Fibroblast of skin of scalp (primary cell): ENCODE results near the gene UBASH3B.

Experiments
- DNase-seq: peaks from one replicate; pipeline ENCODE4 v3.0.0-alpha.2; 2013

UBASH3B gene

DNA sequence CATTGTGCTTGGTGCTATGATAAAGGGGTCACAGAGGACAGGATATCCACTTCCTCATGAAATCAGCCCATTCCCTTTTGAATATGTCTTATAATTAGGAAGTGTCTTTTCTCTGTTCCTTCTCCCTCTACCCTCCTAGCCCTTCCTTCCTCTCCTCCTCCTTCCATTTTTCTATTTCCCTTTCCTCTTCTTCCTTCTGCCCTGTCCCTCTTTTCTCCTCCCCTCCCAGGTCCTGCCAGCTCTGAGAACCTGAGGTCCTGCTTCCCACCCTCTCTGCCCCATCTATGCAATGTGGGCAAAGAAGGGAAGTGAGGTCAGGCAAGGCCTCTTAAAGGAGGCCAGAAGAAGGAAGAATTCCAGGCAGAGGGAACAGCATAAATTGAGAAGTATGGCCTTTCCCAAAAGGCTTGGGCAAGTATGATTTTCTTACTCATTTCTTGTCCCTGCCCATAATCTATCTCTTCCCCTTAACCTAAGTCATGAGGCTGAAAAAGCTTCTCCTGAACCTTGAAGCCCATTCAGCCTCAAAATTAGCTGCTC, 7.7 kb upstream of the UBASH3B start:
- DNase-seq, result no peak

DNA sequence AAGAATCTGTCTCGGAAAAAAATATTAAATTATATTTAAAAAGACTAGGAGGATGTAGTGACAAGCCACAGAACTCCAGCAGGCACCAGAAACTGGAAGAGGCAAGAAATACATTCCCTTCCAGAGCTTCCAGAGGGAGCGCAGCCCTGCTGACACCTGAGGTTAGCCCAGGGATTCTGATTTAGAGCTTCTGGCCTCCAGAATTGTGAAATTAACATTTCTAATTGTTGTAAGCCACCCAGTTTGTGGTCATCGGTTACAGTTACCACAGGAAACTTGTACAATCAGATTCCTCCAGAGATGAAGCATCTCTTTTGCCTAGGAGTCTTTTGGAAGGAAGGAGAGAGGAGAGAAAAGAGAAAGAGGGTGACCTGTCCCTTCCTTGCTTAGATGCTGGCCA, 6.4 kb upstream of the UBASH3B start:
- no peak for DNase-seq

DNA sequence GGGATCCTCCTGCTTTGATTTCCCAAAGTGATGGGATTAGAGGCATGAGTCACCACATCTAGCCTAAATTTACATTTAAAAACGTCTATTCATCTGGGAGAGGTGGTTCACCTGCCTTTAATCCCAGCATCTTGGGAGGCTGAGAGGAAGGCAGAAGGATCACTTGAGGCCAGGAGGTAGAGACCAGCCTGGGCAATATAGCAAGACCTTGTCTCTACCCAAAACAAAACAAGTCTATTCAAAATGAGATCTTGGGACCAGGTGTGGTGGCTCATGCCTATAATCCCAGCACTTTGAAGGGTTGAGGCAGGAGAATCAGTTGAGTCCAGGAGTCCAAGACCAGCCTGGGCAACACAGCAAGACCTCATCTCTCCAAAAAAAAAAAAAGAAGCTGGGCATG, 4.9 kb upstream of the UBASH3B start:
- DNase-seq, result no peak

DNA sequence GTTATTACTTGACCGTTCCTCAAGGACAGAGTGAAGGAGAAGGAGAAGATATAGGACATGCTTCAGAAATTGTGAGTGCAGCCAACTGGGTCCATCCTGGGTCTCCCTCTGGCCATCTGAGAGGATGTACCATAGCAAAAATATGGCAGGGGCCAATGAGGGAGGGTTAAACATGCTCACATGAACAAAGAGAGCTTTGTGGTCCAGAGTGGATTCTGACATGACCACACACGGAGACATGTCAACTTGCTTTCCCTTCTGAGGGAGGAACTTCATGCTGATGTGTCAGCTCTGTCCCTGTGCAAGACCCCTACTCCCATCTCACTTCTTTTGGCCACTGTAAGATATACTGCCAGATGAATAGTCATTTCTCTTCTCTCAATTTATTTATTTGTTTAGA, 3.0 kb upstream of the UBASH3B start:
- no peak for DNase-seq

DNA sequence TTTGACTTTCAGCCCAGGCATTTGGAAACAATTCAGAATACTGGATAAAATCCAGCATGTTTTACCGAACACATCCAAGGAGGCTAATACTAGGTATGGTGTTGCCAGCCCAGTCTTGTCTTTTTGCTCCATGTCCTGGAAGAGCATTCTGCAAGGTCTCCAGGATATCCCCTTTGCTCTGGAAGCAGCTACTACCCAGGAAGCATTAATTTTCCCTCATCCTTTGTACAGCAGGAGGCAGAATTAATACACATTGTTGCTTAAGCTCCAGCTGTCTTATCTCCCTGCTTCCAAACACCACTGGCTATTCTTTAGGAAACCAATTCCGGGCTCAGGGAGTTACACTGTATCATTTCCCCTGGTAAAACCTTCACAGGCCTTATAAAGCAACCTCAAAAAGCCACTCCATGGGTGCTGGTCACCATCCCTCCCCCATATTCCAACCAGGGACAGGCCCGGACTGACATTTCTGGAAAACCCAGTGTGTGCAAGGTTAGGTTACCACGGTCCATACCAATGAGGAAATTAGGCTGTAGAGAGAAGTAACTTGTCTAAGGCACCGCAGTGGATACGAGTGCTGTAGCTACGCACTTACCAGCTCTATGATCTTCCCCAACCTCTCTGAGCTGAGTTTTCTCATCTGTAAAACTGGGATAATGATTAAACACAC, 1.5 kb upstream of the UBASH3B start:
- no peak for DNase-seq

DNA sequence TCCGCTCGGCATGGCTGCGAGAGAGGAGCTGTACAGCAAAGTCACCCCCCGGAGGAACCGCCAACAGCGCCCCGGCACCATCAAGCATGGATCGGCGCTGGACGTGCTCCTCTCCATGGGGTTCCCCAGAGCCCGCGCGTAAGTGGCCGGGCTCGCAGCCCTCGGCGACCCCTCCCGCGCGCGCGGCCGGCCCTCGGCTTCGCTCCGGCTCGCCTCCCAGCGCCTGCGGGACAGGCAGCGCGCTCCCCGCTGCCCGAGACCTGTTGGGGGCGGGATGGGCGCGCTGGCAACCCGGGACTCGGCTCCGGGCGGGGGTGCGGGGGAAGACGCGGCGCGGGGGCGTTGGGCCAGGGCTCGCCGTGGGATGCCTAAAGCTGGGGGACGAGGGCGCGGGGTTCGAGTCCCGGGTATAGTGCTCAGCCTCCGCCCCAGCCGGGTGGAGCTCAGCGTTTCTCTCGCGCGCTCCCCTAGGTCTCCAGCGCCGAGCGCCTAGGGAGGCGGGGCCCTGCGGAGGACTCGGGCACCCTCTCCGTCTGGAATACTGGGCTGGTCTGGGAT, 630 bp downstream of the UBASH3B start:
- DNase-seq, result peak; percentile 64

DNA sequence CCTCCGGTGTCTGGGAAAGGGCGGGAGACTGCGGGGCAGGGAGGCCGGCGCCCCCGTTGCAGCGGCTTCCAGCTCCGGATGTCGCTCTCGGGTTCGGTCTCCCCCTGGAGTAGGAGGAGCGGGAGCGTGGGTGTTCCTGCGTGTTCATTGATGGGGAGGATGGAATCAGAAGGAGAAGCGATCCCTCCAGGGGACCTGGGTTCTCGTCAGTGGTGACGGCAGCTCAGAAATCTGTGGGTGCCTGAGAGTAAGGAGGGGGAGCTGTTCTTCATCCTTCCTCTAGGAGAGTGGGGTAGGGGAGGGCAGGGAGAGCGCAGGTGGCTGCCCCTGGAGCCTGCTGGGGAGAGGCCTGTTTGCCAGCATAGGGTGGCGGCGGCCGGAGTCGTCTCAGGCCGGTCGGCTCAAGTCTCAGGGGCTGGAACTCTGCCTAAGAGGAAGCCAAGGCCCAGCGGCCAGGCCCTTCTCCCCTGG, 1.1 kb downstream of the UBASH3B start:
- no peak for DNase-seq

DNA sequence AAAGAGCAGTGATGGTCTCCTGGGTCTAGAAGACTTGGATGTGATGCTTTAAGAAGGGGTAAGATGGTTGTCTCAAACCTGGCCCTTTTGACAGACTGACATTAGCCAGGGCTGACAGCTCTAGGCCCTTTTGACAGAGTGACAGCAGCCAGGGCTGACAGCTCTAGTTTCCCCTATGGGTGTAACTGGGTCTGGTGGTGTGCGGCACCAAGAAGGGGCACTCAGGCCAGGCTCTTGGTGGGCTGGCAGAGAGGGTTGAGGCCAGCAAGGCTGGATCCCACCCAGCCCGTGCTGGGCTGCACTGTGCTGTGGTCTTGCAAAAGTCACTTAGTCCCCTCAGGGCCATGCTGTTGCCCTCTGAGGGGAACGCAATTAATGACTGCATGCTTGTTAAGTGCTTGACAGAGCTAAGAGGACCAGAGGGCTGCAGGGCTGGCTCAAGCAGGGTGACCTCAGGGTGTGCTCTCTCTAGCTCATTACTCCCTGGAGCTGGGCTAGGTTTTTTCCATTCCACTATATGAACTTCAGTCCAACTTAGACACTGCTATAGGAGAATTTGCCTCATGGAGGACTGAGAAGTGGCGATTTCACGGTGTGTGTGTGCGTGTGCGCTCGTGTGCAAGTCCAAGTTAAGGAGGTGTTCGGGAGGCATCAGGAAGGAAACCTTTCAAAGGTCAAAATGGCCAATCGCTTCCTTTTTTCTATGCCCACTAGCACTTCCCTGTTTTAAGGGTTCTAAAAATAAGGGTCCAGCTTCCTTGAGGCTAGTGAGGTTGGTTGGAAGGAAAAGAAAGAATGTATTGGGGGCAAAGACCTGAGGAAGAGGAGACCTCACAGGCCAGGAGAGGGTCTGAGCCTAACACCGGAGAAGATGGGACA, 4.4 kb downstream of the UBASH3B start:
- no peak for DNase-seq

DNA sequence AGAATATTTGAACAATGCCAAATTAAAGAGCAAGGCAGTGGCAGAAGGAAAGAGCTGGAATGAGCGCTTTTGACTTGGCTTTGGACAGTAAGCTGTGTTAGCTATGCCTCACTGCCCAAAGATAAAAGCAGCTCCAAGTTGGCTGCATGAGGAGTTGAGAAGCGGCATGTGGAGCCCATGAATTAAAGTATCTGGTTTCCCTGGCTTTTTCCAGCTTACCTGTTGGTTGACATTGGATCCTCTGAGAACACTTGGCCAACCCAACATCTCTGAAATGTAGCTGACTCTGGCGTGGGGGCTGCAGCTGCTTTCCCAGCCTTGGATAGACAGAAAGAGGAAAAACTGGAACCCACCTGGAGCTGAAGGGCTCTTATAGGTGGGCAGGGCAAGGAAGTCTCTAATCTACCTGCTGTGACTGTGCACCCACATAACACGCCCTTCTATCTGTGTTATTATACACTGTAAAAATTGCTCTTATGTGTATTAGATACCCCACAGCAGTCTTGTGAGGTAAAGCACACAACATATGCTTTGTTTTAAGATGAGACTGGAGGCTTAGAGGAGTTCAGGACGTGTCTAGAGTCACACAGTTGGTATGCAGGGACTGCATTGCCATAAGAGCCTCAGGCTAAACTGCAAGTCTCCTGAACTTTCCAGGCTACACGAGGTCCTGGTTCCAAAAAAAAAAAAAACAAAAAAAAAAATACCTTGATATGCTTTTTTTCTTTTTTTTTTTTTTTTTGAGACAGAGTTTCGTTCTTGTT, 5.8 kb downstream of the UBASH3B start:
- DNase-seq, result peak; percentile 88

DNA sequence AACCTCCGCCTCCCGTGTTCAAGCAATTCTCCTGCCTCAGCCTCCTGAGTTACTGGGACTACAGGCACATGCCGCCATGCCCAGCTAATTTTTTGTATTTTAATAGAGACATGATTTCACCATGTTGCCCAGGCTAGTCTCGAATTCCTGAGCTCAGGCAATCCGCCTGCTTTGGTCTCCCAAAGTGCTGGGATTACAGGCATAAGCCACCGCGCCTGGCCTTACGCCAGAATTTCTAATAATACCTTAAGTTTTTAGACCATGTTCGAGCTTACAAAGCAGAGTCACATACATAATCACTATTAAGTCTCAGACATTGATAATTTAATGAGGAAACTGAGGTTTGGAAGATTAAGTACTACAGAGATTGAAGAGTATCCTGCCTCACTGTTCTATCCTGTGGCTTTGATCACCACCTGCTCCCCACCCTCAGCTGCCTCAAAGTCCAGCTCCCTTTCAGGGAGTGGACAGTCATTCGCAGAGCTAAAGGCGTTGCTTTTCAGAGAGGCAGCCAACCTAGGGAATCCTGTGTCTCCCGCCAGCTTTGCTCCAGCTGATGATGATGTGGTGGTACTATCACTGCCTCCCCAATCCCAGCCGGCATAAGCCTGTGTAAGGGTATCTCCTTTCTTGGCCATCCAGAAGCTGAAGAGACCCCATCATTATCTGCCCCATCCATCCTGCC, 7.7 kb downstream of the UBASH3B start:
- DNase-seq, result no peak

DNA sequence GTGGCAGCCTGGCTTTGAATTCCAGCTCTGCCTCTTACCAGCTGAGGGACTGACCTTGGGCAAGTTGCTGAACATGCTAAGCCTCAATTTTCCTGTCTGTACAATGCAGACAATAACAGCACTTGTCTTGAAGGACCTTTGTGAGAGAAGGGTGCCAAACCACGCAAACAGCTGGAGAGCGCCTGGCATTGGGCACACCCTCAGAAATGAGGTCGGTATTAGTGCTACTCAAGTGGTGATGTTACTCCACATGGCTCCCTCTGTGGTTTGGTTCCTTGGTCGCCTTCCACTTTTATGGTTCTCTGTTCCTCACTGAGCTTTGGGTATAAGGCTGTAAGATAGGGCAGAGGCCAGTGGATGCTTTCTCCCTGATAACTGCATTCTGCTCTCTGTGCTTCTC, 8.2 kb downstream of the UBASH3B start:
- DNase-seq, result peak; percentile 48

DNA sequence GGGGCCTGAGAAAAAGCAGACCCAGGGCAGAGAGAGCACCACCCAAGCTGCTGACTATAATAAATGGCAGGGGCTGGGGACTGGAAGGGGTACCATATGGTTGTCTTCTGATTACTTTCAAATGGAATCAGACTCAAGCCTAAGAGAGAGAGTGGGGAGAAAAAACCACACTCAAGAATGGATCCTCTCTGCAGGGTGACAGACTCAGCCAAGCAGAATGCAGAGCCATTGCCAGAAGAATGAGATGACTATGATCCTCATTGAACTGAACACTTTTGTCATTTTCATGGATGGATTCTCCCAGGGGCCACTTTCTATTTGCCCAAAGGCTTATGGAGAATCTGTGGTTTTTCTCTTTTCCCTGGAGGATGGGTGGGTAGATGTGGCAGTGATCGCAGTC, 8.7 kb downstream of the UBASH3B start:
- DNase-seq, result peak; percentile 79

DNA sequence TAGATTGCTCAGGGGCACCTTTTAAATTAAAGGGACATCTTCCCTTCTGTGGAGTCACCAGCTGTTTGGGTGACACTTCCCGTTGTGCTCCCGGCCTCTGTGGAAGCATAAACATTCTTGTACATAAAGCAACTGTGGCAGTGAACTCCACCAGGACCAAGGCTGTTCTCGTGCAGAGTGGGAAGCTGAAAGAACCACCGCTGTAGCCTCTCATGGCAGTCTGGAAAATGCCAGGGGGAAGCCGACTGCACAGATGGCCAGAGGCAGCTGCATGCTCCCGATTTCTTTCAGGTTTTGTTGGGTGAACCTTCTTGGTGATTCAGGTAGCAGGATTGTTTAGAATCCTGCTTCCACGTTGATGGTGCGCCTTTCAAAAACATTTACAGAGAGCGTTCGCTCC, 10.3 kb downstream of the UBASH3B start:
- DNase-seq, result no peak

DNA sequence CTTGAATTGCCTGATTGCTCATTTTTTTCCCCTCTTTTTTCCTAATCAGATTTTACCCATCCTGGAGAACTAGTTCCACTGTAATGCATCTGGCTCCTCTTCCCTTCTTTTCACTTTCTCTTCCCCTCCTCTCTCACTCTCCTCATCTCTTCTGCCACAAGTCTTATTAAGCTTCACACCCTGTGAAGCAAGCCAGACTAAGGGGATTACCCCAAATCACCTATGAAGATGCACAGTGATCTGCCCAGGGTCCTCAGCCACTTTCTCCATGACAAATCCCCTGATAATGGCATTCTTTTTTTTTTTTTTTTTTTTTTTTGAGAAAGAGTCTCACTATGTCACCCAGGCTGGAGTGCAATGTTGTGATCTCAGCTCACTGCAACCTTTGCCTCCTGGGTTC, 11.2 kb downstream of the UBASH3B start:
- no peak for DNase-seq

DNA sequence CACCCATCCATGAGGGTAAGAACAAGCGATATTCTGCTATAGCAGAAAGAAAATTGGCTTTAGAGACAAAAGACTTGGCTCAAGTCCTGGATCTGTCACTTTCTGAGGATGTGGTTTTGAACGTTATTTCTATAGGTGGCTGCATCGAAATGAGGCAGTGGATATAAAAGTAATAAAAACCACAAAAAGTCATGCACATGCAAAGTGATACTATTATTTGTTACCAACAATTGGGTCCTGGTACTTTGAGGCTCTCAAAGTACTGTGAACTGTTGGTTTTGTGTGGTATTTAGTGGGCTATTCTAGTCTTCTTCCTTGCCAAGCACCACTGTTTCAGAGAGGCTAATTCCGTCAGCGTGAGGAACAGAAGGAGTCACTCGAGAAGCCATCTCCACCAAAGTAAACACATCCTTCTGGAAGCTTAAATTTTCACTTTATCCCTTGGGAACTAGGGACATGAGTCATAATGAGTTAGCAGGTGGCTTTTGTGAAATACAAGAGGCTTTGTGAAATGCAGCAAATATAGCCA, 13.1 kb downstream of the UBASH3B start:
- peak; percentile 86 for DNase-seq

DNA sequence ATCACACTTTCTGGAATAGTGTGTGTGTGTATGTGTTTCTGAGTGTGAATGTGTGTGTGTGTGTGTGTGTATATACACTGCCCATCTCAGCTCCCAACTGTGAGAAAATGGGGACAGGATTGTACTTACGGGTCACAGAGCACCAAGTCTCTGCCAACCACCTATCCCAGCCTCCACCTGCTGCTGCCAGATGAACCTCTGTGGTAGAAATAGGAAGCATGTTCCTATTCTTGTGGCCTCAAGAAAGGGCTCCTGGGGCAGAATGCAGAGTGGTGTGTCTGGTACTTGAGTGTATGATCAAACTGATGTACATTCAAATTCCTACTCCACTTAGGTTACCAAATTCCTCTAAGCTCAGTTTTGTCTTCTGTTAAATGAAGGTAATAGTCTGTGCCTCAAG, 14.6 kb downstream of the UBASH3B start:
- DNase-seq, result no peak

DNA sequence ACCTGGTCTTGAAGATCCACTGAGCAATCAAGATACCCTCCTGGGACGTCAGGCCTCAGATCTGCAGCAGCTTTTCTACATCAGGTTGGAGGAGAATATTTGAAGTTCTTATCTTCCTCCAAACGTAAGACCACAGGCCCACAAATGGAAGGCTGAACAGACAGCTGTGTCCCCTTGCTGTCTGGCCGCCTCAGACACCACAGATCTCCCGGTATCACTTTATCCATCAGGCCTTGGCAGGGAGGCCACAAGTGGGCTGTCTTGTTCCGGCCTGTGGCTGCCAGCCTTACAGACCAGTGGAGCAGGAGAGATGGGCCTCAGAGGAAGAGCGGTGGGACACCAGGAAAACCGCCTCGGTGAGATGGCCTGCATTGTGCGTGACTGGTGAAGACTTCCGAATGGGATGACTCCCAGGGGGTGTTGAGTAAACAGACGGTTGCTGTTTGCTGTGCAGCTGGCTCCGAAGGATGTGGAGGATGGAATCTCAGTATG, 15.9 kb downstream of the UBASH3B start:
- peak; percentile 64 for DNase-seq

DNA sequence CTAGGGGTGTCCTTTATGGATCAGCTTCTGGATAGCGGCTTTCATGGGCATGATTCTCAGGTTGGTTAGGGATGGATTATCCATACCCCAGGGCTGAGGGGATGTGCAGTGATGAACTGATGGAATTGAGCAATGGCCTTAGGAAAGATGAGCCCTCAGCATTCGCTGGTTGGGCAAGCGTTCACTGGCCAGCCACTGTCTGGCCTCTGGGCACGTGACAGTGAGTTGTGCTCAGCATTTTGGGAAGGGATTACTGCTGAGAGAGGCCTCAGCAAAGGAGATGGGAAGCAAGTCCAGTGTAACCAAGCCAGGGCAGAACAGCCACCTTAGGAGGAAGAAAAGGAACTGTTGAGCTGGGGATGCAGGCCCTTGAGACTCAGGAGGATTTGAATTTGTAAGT, 17.4 kb downstream of the UBASH3B start:
- no peak for DNase-seq

DNA sequence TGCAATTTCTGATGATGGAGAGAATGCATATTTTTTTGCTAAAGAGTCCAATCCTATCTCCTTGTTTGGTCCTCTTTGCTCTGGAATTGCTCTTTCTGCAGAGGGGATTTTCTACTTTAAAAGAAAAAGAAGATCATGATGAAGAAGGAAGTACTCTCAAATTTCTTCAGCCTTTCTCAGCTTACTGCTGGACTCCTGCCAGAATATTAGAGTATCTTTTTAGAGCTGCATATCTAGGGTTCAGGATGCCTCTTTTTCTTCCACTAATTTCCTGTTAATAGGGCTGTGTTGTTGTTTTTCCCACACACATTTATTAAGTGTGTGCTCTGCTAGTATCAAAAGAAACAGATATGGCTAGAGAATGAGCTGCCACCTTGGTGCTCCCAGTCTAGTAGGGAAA, 18.2 kb downstream of the UBASH3B start:
- DNase-seq, result peak; percentile 58

DNA sequence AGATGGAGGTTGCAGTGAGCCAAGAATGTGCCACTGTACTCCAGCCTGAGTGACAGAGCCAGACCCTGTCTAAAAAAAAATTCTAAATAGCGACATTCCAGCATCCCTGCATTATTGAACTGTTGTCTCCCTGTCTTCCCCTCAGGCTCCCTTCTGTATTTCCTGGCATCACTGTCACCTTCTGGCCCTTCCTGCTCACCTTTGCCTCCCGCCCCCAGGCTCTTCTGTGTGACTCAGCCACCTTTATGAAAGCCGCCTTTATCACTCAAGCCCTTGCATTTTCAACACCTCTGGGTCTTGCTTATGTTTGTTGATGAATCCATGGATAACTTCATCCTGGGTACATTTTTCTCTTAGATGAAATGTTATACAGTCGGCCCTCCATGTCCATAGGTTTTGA, 21.1 kb downstream of the UBASH3B start:
- no peak for DNase-seq

DNA sequence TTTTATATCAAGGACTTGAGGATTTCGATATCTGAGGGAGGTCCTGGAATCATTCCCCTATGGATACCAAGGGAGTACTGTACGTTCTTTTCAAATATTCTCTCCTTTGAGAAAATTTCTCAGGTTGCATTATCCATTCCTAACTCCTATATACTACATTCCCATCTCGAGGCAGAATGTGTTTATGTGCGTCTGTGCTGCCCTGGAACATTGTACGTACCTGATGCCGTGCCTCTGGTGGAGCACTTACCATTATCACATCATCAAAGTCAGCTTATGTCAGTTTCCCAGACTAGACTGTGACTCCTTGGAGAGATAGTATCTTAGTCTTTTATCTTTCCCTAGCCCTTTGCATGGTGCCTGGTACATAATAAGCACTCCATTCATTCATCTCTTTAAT, 21.7 kb downstream of the UBASH3B start:
- no peak for DNase-seq

DNA sequence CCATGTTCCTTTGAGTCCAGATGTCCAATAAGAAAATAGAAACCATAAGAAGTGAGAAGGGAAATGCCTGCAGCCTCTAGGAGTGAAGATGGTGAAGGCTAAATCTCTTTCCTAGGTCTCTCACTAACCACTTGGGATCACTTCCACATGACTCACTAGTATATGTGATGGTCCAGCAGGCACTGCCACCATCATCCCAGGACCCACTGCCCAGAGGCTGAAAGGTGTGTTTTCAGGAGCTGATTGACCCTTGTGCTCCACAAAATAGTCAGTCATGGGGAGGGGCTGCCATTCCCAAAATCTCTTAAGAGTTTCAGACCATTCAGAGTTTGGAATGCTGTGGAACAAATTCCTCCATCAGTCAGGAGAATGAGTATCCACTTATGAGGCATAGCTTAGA, 22.9 kb downstream of the UBASH3B start:
- DNase-seq, result no peak
